Subcutaneous adipose tissue (tissue), 4 donors: ENCODE measurements around the gene TOB2. TPM values are rescaled to one million over a fixed set of nuclear protein-coding genes. Genes with fewer than 3 reads are reported as not detected.

Experiments used
- CTCF ChIP-seq: fragments of 450-650 bp; IDR thresholded peaks from one replicate; pipeline ENCODE4 v1.5.1; 2016; ENCODE audit warnings: low read depth, mild to moderate bottlenecking, control low read depth, antibody characterized with exemption, moderate library complexity
- total RNA-seq, 4 donors: library from RNA; depleted of rRNA; stranded (reverse); fragments of >200 nt; gene quantifications; one replicate each; pipeline ENCODE4 v1.1.0, GENCODE V29; 2016

Gene TOB2
- total RNA-seq, 4 donors from 2014 or later, result 35.5 to 80.6 (median 43.9) TPM

- TF ChIP-seq CTCF, result no peak
Observed at GRCh38 chr22:41458161-41458728, 11.6 kb upstream of the TOB2 start.

GRCh38 chr22:41448189-41448808 lies 1.7 kb upstream of the TOB2 start:
- no peak for TF ChIP-seq CTCF

- TF ChIP-seq CTCF, result no peak
Observed at GRCh38 chr22:41447435-41448188, 1.0 kb upstream of the TOB2 start.

- no peak for TF ChIP-seq CTCF
Observed at GRCh38 chr22:41446057-41446501, 522 bp downstream of the TOB2 start.

GRCh38 chr22:41445129-41446056 lies 1.2 kb downstream of the TOB2 start:
- TF ChIP-seq CTCF, result no peak

GRCh38 chr22:41444360-41445128 lies 2.1 kb downstream of the TOB2 start:
- no peak for TF ChIP-seq CTCF
